K562 (cell line): ENCODE measurements around the gene EVI5L. TPM values are rescaled to one million over a fixed set of nuclear protein-coding genes. Genes with fewer than 3 reads are reported as not detected.
A peak's percentile ranks its signal among the peaks of the same experiment; 100 is the strongest.

Experiments
- ATAC-seq: fragments of 200-7000 bp; cut with Tn5 transposase; 3 replicates; pipeline ENCODE4 v1.9.1; 2020; ENCODE audit warnings: moderate library complexity
- BruUV-seq: library from RNA; stranded (reverse); fragments of 400-500 nt; replicated peaks from 2 replicates; lab custom pipeline; 2021; lab: Mats Ljungman, UMichigan
- CTCF ChIA-PET: fragments of 300-600 bp; formaldehyde crosslinking; extraction: SDS; loops from one replicate; lab custom pipeline; 2021; ENCODE audit warnings: low intra/inter-chr PET ratio; lab: Yijun Ruan, JAX
- POLR2A ChIA-PET: fragments of 300-600, 350-650 bp; sonication (Branson Sonifier 250); formaldehyde crosslinking; extraction: SDS; loops from one replicate; lab custom pipeline; 2021; ENCODE audit warnings: antibody characterized with exemption, inconsistent platforms; lab: Yijun Ruan, JAX
- DNase-seq, 4 experiments: peaks; one replicate each; pipeline versions ENCODE4 v3.0.0 to v3.0.0-alpha.2; 2011 to 2018; ENCODE audit warnings: low spot score in 3 of 4, mixed read lengths in 3 of 4; ENCODE audit errors: extremely low read depth in 1 of 4
- FAIRE-seq: peaks from 2 replicates; lab custom pipeline; 2011; peaks lifted over from hg19 to GRCh38; lab: Jason Lieb, UNC
- H2AFZ ChIP-seq: 2 replicates; pipeline ENCODE4 v1.6.0; 2011; ENCODE audit warnings: low read depth, low read length, control low read depth, inconsistent platforms
- H3K27ac ChIP-seq: fragments of 200-600 bp; 3 replicates; pipeline ENCODE4 v1.8.0; 2011; ENCODE audit warnings: low read depth, mild to moderate bottlenecking, control low read depth, inconsistent platforms, low read length, moderate library complexity, mixed read lengths; ENCODE audit errors: extremely low read depth
- H3K27me3 ChIP-seq, 2 experiments: fragments of 300-600 bp in 1 of 2; 2 replicates in 1 of 2; 3 replicates in 1 of 2; pipeline versions ENCODE4 v1.6.0 to v1.8.0; 2011; ENCODE audit warnings: inconsistent platforms in 2 of 2, low read length in 2 of 2, mild to moderate bottlenecking in 1 of 2, mixed read lengths in 1 of 2, moderate library complexity in 1 of 2; ENCODE audit not compliant: control insufficient read depth in 2 of 2, insufficient read depth in 2 of 2
- H3K36me3 ChIP-seq: fragments of 300-600 bp; 3 replicates; pipeline ENCODE4 v1.8.0; 2011; ENCODE audit warnings: mild to moderate bottlenecking, low read length, inconsistent platforms; ENCODE audit not compliant: control insufficient read depth, insufficient read depth
- H3K4me1 ChIP-seq, 2 experiments: fragments of 200-600 bp in 1 of 2; replicated peaks in 1 of 2; 2 replicates in 1 of 2; 3 replicates in 1 of 2; pipeline versions ENCODE4 v1.5.1 to v1.8.0; 2011; ENCODE audit warnings: inconsistent platforms in 2 of 2, low read length in 2 of 2, mild to moderate bottlenecking in 1 of 2, mixed read lengths in 1 of 2, moderate library complexity in 1 of 2; ENCODE audit not compliant: control insufficient read depth in 2 of 2, insufficient read depth in 2 of 2
- H3K4me2 ChIP-seq: 2 replicates; pipeline ENCODE4 v1.6.1; 2011; ENCODE audit warnings: low read length, control low read depth, inconsistent platforms, mixed read lengths; ENCODE audit not compliant: insufficient read depth
- H3K4me3 ChIP-seq: fragments of 200-600 bp; sonication (generic), shearing (Covaris generic); 2 replicates; pipeline ENCODE4 v1.5.1; 2016; ENCODE audit warnings: control low read depth, inconsistent platforms
- H3K79me2 ChIP-seq: fragments of 200-600 bp; 3 replicates; pipeline ENCODE4 v1.8.0; 2011; ENCODE audit warnings: low read length, inconsistent platforms; ENCODE audit not compliant: control insufficient read depth, insufficient read depth
- H3K9ac ChIP-seq, 2 experiments: 2 replicates each; pipeline versions ENCODE4 v1.6.0 to v1.6.1; 2011; ENCODE audit warnings: low read depth in 2 of 2, low read length in 2 of 2, control low read depth in 1 of 2, inconsistent platforms in 1 of 2, mild to moderate bottlenecking in 1 of 2, mixed read lengths in 1 of 2; ENCODE audit not compliant: insufficient read depth in 1 of 2
- H3K9me1 ChIP-seq: one replicate; pipeline ENCODE4 v1.6.0; 2011; ENCODE audit warnings: inconsistent platforms, mild to moderate bottlenecking, low read length, moderate library complexity; ENCODE audit not compliant: control insufficient read depth, insufficient read depth
- H3K9me3 ChIP-seq: replicated peaks from 2 replicates; pipeline ENCODE4 v1.5.1; 2011; ENCODE audit warnings: low read depth, low read length, inconsistent platforms; ENCODE audit not compliant: control insufficient read depth, insufficient read depth
- H4K20me1 ChIP-seq: replicated peaks from 2 replicates; pipeline ENCODE4 v1.6.1; 2011; ENCODE audit warnings: low read length, inconsistent platforms, mixed read lengths; ENCODE audit not compliant: control insufficient read depth, insufficient read depth
- REST ChIP-seq, 2 experiments: fragments of 450-650 bp; formaldehyde crosslinking in 1 of 2; IDR thresholded peaks; 2 replicates each; pipeline versions ENCODE4 v1.4.0 to v1.6.1; 2014 to 2020; ENCODE audit warnings: mild to moderate bottlenecking in 2 of 2, borderline replicate concordance in 1 of 2, low read depth in 1 of 2
- SMC3 ChIP-seq: conservative IDR thresholded peaks from 2 replicates; pipeline ENCODE4 v1.6.1; 2011; ENCODE audit warnings: low read depth, low read length, improper control_type of control experiment; ENCODE audit not compliant: insufficient read depth
- ZNF408 ChIP-seq: fragments of 250-450 bp; sonication (Bioruptor Pico); IDR thresholded peaks from 2 replicates; pipeline ENCODE4 v1.4.0; 2020; ENCODE audit warnings: low read depth, mild to moderate bottlenecking, moderate library complexity
- WGBS: fragments of 100-300 bp; shearing (Covaris generic); methylation state at CpG from one replicate; pipeline ENCODE4 v1.1.6; 2016; ENCODE audit warnings: low coverage, mixed read lengths; ENCODE audit not compliant: insufficient coverage; ENCODE audit errors: missing lambda C conversion rate; 5-methylcytosine and 5-hydroxymethylcytosine counted together
- in situ Hi-C: fragments of 300-500 bp; cut with MboI; formaldehyde crosslinking; loops from 4 replicates; pipeline ENCODE4 v1.15.0; 2018; ENCODE audit warnings: inconsistent platforms, mixed read lengths
- intact Hi-C: fragments of 100-400 bp; cut with micrococcal nuclease; formaldehyde crosslinking; loops from 2 replicates; pipeline ENCODE4 v1.14.2; 2022
- polyA plus RNA-seq, 8 experiments: library from polyadenylated mRNA; depleted of rRNA in 4 of 8; stranded (reverse) in 5 of 8; unstranded in 3 of 8; fragments of >200 nt; fragmentation: Nextera tagmentation in 2 of 8; fragmentation: Illumina TruSeq in 1 of 8; extraction: Ambion mirVana in 2 of 8; extraction: Trizol in 1 of 8; gene quantifications; 2 replicates each; pipeline versions ENCODE4 v1.2.1 to v1.2.3, GENCODE V29; 2011 to 2014; ENCODE audit warnings: inconsistent platforms in 1 of 8, missing spikeins in 1 of 8
- total RNA-seq, 7 experiments: library from RNA; depleted of rRNA in 6 of 7; stranded (reverse); fragments of >200 nt in 6 of 7; fragmentation: Illumina TruSeq in 2 of 7; extraction: Trizol in 2 of 7; gene quantifications; 2 replicates each; pipeline versions ENCODE4 v1.2.1 to v1.2.3, GENCODE V29; 2011 to 2021; ENCODE audit warnings: low replicate concordance in 1 of 7

Gene EVI5L
- total and polyA plus RNA-seq, 9 of the 15 experiments (the other 6 are each of a cell fraction or from before 2014, with no cell fraction given), result 0.69 to 1.8 (median 1.2) TPM; not detected in 2

GRCh38 chr19:7799640-7800355 is 30.2 kb upstream of the EVI5L start:
- CTCF ChIA-PET, result interaction anchor here (0.6 to 2.3 kb wide), 11 partner anchors 32 to 697 kb away, joined by 3 to 19 read pairs (median 4); no protein-coding TSS in a partner anchor
- DNase-seq, result peak; percentile 60 to 81 (median 68)
- H4K20me1 ChIP-seq, result no peaks in the 10 kb centered on the region
- H3K36me3 ChIP-seq, result no peaks in the 10 kb centered on the region
- WGBS, result 13% methylated on average over 34 of the region's 34 CpGs
- H3K27me3 ChIP-seq, result peaks cover 4 to 5% of the 10 kb centered on the region in 2 experiments; a peak in 4 of 5 replicates
- H2AFZ ChIP-seq, result peak overlapping the region; percentile 75
- no peaks in the 10 kb centered on the region; the same call in 1 of the 2 replicates for H3K9me3 ChIP-seq
- peak overlapping the region; percentile 60 for H3K4me2 ChIP-seq
- H3K9ac ChIP-seq, result peak overlapping the region in 1 of 2 experiments; percentile 18; a peak in 2 of 4 replicates
- BruUV-seq, result no TSS peak
- peaks cover 9 to 10% of the 10 kb centered on the region in 2 experiments; a peak in 4 of 5 replicates for H3K4me1 ChIP-seq
- in situ Hi-C loops (loop anchor here (10.0 kb wide), 1 partner anchor 445 kb away; no protein-coding TSS in a partner anchor), intact Hi-C loops (loop anchor here (1.0 to 10.0 kb wide), 3 partner anchors 119 to 435 kb away; partner anchors contain the start of gene TRAPPC5)
- no peak overlapping the region for H3K4me3 ChIP-seq
- POLR2A ChIA-PET, result interaction anchor here (1.1 to 1.3 kb wide), 4 partner anchors 12 to 441 kb away, joined by 3 to 6 read pairs (median 3); no protein-coding TSS in a partner anchor
- H3K27ac ChIP-seq, result no peak overlapping the region
- peak; percentile 76 for ATAC-seq
- peak; percentile 75 for FAIRE-seq
- H3K9me1 ChIP-seq, result no peaks in the 10 kb centered on the region
- H3K79me2 ChIP-seq, result no peaks in the 10 kb centered on the region
- peak; percentile 69 for TF ChIP-seq SMC3
- peak; percentile 65; the same call in 1 of the 2 replicates for TF ChIP-seq REST (IDR thresholded peaks at IDR 0.05; ENCODE audit: borderline replicate concordance)
- no peak for TF ChIP-seq REST (CRISPR knock-in tag; IDR thresholded peaks at IDR 0.05; ENCODE audit: low read depth)
- no peak for TF ChIP-seq ZNF408
